Stimulated activated CD4-positive, alpha-beta T cell treated with anti-CD3 and anti-CD28 coated beads, Interleukin-2, amount 100 ng/mL, for 24 hours (primary cell): ENCODE data around the gene CARD14.

ENCODE experiments used
- DNase-seq, 2 donors: peaks; one replicate each; pipeline ENCODE4 v3.0.0-alpha.2; 2020

CARD14 gene

DNA sequence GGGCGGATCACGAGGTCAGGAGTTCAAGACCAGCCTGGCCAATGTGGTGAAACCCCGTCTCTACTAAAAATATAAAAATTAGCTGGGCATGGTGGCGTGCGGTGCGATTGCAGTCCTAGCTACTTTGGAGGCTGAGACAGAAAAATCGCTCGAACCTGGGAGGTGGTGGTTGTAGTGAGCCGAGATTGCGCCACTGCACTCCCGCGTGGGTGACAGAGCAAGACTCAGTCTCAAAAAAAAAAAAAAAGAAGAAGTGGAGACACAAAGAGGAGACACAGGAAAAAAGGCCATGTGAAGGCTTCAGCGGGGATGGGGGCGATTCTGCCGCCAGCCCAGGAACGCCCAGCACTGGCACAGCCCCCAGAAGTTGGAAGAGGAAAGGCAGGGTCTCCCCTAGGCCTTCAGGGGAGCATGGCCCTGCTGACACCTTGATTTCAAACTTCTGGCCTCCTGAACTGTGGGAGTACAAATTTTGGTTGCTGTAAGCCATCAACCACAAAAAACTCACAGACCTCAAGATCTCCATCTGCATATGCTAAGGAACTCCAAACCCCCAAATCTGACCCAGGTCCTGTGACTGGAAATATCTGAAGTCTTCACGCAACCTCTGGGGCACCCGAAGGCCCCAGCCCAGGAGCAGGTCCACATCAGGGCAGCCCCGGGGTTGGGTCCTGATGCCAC is 43.3 kb downstream of the CARD14 start:
- DNase-seq, result no peak

DNA sequence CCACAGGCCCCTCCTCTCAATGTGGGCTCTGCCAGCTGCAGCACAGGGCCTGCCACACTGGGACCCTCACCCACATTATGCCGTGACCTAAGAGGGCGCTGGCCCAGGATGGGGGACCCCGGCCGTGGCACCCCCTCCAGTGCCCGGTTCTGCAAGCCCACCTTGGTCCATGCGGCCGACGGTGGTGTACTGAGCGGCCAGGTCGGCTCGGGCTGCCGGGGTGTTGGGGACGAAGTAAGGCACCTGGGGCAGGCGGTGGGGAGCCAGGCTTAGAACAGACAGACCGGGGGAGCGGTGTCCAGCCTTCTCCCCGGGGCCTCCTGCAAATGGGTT is 43.8 kb downstream of the CARD14 start:
- DNase-seq, result no peak

DNA sequence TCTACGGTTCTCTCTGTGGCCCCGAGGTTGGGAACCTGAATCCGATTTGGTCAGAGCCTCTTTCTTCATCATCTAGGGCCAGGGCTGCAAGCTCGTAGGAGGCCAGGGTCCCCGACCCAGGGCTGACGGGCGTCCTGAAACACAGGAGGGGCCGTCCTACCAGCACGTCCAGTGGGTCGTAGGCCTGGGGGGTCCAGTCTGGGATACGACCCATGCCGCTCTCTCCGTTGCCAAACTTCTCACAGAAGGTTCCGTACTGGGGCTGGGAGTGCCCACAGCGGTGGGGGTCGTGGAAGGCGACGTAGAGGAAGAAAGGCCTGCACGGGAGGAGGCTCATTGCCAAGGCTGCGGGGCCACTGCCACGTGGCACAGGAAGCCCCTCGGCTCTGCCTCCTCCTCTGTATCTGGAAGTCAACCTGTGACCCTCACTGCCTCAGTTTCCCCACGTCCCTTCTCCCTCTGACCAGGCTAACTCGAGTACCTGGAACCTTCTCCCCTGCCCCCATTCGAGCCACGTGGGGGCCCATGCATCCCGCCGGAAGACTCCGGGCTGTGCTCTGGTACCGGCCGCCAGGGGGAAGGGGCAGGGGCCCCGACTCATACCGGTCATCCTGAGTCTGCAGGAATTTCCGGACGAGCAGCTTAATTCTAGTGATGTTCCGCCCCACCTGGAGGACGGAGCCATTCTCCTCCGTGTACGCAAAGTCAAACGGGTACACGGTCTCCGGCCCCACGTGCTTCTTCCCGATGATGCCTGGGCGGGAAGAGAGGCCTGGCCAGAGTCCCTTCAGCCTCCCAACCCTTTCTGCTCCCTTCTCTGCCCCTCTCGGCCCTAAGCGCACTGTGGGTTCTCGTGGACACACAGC is 44.4 kb downstream of the CARD14 start:
- no peak for DNase-seq

DNA sequence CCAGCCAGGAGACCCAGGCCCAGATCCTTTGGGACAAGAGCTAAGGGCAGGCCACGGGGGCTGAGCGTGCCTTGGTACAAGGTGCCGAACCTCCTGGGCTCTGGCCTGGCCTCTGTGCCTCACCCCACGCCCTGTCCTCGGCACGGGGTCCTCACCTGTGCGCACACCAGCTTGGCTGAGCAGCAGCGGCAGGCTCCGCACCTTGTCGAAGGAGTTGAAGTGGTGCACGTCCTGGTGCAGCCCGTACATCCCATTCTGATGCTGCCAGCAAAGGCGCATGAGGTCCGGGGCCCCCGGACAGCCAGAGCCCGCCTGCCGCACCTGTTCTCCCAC is 45.0 kb downstream of the CARD14 start:
- DNase-seq, result no peak

DNA sequence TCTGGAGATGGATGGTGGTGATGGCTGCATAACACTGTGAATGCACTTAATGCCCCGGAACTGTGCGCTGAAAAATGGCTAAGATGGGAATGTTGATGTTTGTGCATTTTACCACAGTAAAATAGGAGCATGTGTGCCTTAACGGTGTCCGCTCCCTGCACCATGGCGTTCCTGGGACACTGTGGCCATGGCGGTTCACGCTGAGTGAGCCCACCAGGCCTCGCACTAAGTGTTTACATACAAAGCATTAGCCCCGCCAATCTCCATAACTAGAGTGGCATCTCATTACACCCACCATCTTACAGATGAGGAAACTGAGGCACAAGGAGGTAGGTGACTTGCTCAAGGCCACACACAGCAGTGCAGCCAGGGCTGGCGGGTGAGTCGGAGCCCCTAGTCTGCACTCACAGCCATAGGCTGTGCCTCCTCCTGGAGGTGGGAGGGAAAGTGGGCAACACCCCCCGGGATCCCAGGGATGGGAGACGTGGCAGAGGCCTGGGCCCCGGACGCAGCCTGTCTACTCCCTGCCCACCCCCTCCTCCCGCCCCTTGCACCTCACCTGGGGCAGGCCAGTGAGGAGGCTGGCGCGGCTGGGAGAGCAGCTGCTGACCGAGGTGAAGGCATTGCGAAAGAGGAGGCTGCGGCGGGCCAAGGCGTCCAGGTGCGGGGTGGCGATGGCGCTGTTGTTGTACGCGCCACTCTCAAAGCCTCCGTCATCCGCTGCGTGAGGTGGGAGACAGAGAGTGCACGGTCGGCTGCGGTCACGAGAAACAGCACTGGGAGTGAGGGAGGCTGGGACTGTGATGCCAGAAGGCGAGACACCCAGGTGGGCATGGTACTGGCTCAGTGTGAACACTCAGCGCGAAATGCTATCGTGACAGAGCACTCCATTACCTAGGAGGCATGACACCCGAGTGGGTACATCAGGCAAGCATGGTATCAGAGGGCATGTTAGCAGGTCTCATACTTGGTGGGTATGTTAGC is 46.9 kb downstream of the CARD14 start:
- no peak for DNase-seq

DNA sequence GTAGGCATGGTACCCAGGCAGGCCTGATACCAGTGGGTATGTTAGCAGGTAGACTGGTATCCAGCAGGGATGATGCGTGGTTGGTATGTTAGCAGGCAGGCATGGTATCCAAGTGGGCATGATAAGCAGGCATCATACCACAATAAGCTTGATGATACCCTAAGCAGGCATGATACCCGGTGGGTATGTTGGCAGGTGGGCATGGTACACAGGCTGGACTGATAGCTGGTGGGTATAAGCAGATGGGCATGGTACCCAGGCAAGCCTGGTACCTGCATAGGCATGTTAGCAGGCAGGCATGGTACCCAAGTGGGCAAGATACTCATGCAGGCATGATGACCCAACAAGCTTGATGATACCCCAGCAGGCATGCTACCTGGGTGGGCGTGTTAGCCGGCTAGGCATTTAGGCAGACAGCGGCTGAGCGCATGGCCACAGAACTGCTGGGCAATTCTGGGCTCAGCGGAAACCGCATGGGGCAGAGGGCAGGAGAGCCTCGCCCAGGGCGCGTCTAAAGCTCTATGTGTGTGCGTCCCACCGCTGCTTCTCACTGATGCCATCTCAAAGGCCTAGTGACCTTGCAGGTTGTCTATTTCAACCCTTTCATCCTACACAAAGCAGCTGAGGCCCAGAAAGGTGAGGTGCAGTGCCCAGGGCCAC is 48.0 kb downstream of the CARD14 start:
- no peak for DNase-seq

DNA sequence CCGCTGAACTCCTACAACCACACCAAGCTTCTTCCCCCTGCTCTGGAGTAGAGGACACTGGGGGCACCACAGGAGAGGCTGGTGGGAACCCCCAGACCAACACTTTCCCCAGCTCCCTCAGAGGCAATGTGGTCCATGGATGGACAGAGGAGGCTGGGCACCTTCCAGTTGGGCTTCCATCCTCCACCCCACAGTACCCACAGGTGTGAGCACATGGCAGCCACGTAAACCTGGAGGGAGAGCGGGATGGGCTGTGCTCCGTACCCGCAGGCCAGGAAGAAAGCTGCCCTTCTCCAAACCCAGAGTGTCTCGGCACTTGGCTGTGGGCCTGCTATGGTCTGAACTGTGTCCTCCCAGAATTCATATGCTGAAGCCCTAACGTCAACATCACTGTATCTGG is 48.6 kb downstream of the CARD14 start:
- DNase-seq, result no peak

DNA sequence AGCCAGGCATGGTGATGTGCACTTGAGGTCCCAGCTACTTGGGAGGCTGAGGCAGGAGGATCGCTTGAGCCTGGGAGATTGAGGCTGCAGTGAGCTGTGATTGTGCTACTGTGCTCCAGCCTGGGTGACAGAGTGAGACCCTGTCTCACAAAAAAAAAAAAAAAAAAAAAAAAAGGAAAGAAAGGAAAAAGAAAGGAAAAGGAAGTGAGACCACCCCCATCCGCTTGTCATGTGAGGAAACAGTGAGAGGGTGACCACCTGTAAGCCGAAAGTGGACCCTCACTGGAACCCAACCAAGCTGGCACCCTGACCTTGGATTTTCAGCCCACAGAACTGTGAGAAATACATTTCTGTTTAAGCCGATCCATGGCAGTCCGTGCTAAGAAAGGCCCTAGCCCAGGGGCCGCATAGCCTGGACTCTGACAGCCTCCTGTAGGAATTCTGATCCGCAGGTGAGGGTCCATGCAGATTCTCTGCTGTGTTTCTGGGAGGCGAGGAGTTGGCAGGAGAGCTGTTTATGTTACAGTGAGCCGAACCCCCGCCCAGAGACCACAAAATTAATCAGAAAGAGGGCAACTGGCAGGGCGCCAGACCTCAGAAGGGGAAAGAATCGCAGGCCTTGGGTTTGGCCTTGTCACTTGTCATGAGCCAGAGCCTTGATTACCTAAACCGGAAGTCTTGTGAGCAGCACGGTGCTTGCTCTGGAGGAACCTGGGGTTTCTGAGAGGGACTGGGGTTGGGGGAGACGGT is 49.4 kb downstream of the CARD14 start:
- DNase-seq, result peak; percentile 94 to 95

DNA sequence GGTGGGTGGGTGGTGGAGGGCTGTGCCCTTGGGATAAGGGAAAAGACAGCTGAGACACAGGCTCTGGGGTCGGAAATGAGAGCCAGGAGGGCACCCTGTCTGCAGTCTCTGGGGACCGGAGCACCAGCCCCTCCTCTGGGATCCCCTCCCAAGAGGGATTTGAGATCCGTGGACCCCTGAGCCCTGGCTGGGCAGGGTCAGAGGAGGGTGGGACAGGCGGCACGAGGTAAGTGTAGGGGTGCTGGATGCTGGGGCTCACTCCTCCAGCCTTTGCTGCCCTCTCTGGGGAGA is 49.9 kb downstream of the CARD14 start:
- DNase-seq, result no peak

DNA sequence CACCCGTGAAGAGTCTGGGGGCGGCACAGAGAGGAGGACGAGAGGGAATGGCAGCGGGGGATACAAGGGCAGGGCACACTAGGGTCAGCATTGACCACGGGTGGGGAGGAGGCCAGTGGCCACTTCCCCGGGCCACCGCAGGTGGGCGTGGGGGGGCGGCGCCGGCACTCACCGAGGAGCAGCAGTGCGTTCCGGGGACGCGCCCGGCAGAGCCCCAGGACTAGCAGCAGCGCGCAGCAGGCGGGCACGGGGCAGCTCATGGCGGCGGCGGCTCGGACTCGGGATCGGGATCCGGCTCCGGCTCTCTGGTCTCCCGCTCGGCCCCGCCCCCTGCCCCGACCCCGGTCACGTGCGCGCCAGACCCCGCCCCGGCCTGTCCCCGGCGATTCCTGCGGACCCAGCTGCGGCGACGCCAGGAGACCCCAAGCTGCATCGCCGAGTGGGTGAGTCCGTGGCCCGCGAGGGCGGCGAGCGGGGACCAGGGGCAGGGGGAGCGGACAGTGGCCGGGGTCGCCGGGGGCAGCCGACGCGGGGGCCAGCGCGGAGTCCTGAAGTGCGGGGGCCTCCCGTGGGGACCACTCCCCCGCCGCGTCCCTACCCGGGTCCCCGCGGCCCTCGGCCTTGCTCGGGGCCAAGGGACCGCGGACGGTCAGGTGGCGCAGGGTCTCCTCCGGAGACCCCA is 50.4 kb downstream of the CARD14 start, which contains the start of the genes SGSH and SLC26A11:
TSS of gene SGSH (minus strand) at position 280 of the 682 bp plus-strand sequence. CDS start at position 260, 20 bp downstream.
TSS of gene SLC26A11 (plus strand) at position 374 of the 682 bp plus-strand sequence. CDS start 1,134 bp downstream, outside the sequence.
- peak; percentile 74 to 83 for DNase-seq

DNA sequence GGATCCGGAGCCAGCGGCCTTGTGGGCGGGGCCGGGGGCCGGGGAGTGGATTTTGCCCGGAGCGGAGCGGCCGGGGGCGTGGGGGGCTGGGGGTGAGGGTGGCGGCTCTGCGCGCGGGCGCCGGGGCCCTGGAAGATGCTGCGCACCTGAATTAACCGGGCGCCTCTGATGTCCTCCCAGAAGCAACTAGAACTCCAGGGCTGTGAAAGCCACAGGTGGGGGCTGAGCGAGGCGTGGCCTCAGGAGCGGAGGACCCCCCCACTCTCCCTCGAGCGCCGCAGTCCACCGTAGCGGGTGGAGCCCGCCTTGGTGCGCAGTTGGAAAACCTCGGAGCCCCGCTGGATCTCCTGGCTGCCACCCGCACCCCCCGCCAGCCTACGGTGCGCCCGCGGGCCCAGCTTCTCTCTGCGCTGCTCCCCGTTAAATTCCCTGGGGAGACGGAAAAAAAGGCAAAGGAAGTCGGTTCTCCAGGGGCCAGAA is 50.9 kb downstream of the CARD14 start:
- peak in 1 of 2 donors; percentile 28 for DNase-seq

DNA sequence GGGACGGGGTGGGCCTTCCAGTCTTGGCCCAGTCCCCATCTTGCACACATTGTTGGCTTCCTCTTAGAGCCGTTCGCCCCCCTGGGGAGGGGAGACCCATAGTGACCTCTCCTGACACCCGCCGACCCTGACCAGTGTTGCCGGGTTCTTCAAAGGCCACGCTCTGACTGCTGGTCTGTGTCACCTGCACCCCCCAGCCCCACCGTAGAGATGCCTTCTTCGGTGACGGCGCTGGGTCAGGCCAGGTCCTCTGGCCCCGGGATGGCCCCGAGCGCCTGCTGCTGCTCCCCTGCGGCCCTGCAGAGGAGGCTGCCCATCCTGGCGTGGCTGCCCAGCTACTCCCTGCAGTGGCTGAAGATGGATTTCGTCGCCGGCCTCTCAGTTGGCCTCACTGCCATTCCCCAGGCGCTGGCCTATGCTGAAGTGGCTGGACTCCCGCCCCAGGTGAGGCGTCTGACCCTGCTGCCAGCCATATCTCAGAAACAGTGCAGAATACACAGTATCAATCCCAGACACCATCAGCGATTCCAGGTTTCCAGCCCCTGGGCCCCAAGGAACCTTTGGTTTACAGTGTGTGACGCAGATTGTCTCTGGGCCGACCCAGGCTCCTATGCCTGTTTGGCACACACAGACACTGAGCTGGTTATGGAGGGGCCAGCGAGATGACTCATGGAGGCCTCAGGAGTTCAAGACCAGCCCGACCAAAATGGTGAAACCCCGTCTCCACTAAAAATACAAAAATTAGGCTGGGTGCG is 51.7 kb downstream of the CARD14 start:
- no peak for DNase-seq

DNA sequence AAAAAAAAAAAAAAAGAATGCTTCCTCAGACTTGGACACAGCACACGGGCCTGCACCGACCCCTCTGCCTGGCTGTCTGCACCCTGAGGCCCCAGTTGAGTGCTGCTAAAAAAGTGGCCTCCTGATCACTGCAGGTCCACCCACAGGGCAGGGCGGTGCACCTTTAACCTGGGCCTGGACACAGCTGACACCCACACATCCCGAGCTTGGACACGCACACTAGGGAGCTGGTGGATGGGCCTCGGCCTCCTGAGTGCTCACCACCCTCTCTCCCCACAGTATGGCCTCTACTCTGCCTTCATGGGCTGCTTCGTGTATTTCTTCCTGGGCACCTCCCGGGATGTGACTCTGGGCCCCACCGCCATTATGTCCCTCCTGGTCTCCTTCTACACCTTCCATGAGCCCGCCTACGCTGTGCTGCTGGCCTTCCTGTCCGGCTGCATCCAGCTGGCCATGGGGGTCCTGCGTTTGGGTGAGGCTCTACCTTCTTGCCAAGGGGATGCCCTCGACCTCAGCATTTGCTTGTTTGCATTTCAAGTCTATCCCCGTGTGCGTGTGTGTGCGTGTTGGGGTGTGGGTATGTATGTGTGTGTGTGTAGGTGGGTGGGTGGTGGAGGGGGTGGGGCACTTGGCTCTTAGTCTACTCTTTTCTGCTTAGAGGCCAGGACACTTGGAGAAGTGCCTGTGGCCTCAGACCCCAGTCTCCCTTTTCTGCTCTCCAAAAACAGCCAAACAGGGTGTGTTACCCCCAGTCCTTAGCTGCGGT is 52.7 kb downstream of the CARD14 start:
- DNase-seq, result no peak

DNA sequence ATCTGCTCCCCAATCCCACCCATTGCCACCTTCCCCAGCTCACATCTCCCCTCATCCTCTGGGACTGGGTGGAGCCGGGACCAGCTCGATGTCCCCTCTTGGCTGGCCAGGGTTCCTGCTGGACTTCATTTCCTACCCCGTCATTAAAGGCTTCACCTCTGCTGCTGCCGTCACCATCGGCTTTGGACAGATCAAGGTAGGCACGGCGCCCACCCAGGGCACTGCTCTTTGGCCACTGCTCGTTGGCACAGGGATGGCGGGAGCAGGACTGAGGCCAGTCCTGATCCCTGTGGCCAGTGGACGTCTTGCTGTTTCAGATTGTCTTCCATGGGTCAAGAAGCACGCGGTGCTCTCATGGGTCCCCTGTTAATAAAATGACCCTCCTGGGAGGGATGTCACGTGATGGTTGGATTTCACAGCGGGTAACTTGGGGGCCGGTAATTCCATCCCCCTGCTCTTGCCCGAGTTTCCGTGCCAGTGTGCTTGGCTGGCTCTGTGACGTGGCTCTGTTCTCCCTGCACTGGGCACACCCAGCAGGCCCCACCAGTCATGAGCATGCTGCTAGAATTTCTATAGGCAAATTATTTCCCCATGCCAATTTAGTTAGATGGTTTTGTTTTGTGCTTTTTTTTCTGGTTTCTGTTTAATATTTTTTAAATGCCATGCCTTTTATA is 53.4 kb downstream of the CARD14 start:
- DNase-seq, result no peak

DNA sequence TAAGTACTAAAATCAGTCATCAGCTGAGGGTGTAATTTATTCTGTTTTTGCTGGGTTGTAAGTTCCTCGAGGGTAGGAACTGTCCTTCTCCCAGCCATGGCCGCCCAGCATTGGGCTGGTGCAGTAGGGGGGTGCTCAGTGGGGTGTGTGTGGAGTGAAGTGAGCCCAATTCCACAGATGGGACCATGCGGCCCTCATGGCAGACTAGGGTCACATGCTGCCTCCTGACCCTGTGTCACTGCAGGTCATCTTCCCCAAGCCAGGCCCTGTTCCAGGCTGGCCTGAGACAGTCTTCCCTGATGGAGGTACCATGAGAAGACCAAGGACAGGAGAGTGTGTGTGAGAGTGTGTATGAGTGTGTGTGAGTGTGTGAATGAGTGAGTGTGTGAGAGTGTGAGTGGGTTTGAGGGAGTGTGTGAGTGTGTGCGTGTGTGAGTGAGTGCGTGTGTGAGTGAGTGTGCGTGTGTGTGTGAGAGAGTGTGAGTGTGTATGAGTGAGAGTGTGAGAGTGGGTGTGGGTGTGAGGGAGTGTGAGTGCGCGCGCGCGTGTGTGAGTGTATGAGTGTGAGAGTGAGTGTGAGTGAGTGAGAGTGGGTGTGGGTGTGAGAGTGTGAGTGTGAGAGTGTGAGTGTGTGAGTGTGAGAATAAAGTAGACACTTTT is 54.1 kb downstream of the CARD14 start:
- DNase-seq, result no peak

DNA sequence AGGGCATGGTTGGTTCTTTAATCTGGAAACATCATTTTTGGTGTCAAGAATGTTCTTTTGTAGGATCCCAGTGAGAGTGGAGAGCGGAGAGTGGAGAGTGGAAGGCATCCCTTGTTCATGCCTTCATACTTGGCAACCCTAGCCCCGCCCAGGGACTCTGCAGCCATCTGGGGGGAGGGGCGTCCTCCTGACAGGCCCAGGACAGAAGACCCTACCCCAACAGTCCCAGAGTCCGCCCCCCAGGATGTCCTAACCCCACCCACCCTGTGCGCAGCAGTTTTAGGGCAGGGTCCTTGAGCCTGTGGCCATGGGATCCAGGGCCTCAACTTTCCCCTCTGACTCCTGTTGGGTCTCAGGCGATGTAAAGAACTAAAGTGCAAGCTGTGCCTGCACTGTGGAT is 54.9 kb downstream of the CARD14 start:
- no peak for DNase-seq

DNA sequence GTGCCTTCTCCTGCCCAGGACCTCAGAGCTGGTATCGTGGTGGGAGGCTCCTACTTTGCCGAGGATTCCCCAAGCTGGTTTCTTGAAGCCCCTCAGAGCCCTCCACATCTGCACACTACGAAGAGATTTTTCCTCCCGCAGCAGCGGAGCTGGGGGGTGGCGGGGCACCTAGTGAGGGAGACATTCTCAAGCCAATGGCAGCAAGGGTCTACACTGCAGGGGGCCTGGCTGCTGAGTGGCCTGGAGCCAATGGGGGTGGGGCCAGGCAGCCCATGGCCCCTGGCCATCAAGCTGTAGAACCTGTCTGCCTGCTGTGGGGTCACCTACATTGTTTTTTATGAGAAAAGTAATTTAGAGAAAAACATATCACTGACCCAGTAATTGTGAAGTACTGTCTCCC is 55.4 kb downstream of the CARD14 start:
- no peak for DNase-seq

DNA sequence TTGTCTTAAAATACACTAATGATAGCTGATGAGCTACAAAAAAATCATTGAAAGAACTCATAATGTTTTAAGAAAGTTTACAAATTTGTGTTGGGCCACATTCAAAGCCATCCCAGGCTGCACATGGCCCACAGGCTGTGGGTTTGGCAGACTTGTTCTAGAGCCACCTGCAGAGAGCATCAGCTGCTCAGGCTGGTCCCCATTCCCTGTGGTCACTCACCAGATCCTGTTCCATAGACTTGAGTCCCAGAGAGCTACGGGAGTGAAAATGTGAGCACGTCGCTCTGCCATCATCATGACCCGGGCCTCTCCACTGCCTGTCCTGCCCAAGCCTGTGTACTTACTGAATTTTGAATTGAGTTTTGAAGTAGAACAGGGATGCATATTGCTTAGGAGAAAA is 57.3 kb downstream of the CARD14 start:
- no peak for DNase-seq

DNA sequence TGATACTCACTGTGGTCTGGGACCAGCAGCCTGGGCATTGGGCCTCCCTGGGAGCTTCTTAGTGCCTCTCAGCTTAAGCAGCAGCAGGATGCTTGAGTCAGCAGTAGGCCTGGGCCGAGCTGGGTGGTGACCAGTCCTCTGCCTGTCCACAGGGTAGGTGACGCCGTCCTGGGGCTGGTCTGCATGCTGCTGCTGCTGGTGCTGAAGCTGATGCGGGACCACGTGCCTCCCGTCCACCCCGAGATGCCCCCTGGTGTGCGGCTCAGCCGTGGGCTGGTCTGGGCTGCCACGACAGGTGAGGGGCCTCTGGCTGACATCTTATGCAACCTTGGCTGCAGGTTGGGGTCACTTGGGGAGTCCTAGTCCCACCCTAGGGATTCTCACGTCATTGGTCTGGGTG is 57.8 kb downstream of the CARD14 start:
- no peak for DNase-seq
